Neural cell (in vitro differentiated cells): ENCODE results near the gene STX1A. TPM values are rescaled to one million over a fixed set of nuclear protein-coding genes. Genes with fewer than 3 reads are reported as not detected.

Experiments used
- H2AFZ ChIP-seq: fragments of 200-600, 300-800 bp; sonication (generic), shearing (Covaris generic); 2 replicates; pipeline ENCODE4 v1.6.0; 2014; ENCODE audit warnings: low read depth, mild to moderate bottlenecking, antibody characterized with exemption, low read length, moderate library complexity
- H3F3A ChIP-seq: fragments of 200-600 bp; shearing (Covaris generic); 2 replicates; pipeline ENCODE4 v1.6.1; 2016; ENCODE audit warnings: mild to moderate bottlenecking, moderate library complexity, mixed read lengths, antibody characterized with exemption, low read length; ENCODE audit not compliant: insufficient read depth, poor library complexity, severe bottlenecking
- H3K27ac ChIP-seq: fragments of 200-600, 300-800 bp; sonication (generic), shearing (Covaris generic); 2 replicates; pipeline ENCODE4 v1.5.1; 2014; ENCODE audit warnings: mild to moderate bottlenecking, low read length, moderate library complexity
- H3K27me3 ChIP-seq: fragments of 300-800, 200-600 bp; sonication (generic), shearing (Covaris generic); 2 replicates; pipeline ENCODE4 v1.6.0; 2014; ENCODE audit warnings: mild to moderate bottlenecking, low read depth, low read length, moderate library complexity; ENCODE audit not compliant: insufficient read depth
- H3K36me3 ChIP-seq: fragments of 300-800, 200-600 bp; sonication (generic), shearing (Covaris generic); 2 replicates; pipeline ENCODE4 v1.5.1; 2014; ENCODE audit warnings: mild to moderate bottlenecking, antibody characterized with exemption, low read length, moderate library complexity; ENCODE audit not compliant: insufficient read depth
- H3K4me2 ChIP-seq: fragments of 300-800, 200-600 bp; sonication (generic), shearing (Covaris generic); 2 replicates; pipeline ENCODE4 v1.6.0; 2014; ENCODE audit warnings: mild to moderate bottlenecking, low read length
- H3K4me3 ChIP-seq: fragments of 300-800, 200-600 bp; sonication (generic), shearing (Covaris generic); 2 replicates; pipeline ENCODE4 v1.5.1; 2014; ENCODE audit warnings: mild to moderate bottlenecking, low read length, moderate library complexity
- H3K79me2 ChIP-seq: fragments of 200-600 bp; shearing (Covaris generic); replicated peaks from 2 replicates; pipeline ENCODE4 v1.6.0; 2014; ENCODE audit warnings: mild to moderate bottlenecking, low read length, moderate library complexity; ENCODE audit not compliant: insufficient read depth
- H3K9ac ChIP-seq: fragments of 300-800, 200-600 bp; sonication (generic), shearing (Covaris generic); 2 replicates; pipeline ENCODE4 v1.6.1; 2016; ENCODE audit warnings: mild to moderate bottlenecking, low read length, mixed read lengths
- H3K9me2 ChIP-seq: fragments of 200-600 bp; shearing (Covaris generic); 2 replicates; pipeline ENCODE4 v1.6.1; 2016; ENCODE audit warnings: mild to moderate bottlenecking, low read length, mixed read lengths; ENCODE audit not compliant: insufficient read depth
- H3K9me3 ChIP-seq: fragments of 200-600, 300-800 bp; sonication (generic), shearing (Covaris generic); 2 replicates; pipeline ENCODE4 v1.6.1; 2016; ENCODE audit warnings: mild to moderate bottlenecking, mixed run types, low read length, moderate library complexity, mixed read lengths
- H4K20me1 ChIP-seq: fragments of 200-600 bp; shearing (Covaris generic); 2 replicates; pipeline ENCODE4 v1.6.1; 2016; ENCODE audit warnings: mild to moderate bottlenecking, mixed run types; ENCODE audit not compliant: insufficient read depth
- EP300 ChIP-seq: fragments of 450-650 bp; conservative IDR thresholded peaks from 2 replicates; pipeline ENCODE4 v1.6.1; 2014; ENCODE audit warnings: antibody characterized with exemption, mild to moderate bottlenecking, moderate library complexity; ENCODE audit not compliant: poor library complexity, severe bottlenecking
- EZH2 ChIP-seq: fragments of 200-600, 300-800 bp; shearing (Covaris generic), sonication (generic); IDR thresholded peaks from 2 replicates; pipeline ENCODE4 v1.6.1; 2014; ENCODE audit warnings: antibody characterized with exemption, low read length, borderline replicate concordance, mild to moderate bottlenecking; ENCODE audit not compliant: insufficient read depth, poor library complexity, severe bottlenecking
- MXI1 ChIP-seq: fragments of 450-650 bp; conservative IDR thresholded peaks from 2 replicates; pipeline ENCODE4 v1.6.1; 2014; ENCODE audit warnings: antibody characterized with exemption, mild to moderate bottlenecking; ENCODE audit not compliant: poor library complexity, severe bottlenecking
- POLR2AphosphoS5 ChIP-seq: IDR thresholded peaks from 2 replicates; pipeline ENCODE4 v1.6.1; 2012
- RAD21 ChIP-seq: fragments of 450-650 bp; conservative IDR thresholded peaks from 2 replicates; pipeline ENCODE4 v1.6.1; 2014; ENCODE audit warnings: antibody characterized with exemption, mild to moderate bottlenecking, moderate library complexity
- SMC3 ChIP-seq: fragments of 450-650 bp; conservative IDR thresholded peaks from 2 replicates; pipeline ENCODE4 v1.6.1; 2014; ENCODE audit warnings: antibody characterized with exemption, mild to moderate bottlenecking, moderate library complexity; ENCODE audit not compliant: poor library complexity
- TAF1 ChIP-seq: IDR thresholded peaks from 2 replicates; pipeline ENCODE4 v1.6.1; 2012; ENCODE audit warnings: low read depth
- polyA plus RNA-seq: library from polyadenylated mRNA; depleted of rRNA; stranded (reverse); fragments of >200 nt; gene quantifications from 2 replicates; pipeline ENCODE4 v1.2.3, GENCODE V29; 2014
- TF ChIP-seq, protein P1 (sequence below): IDR thresholded peaks from 2 replicates; pipeline ENCODE4 v1.6.1; 2012; ENCODE audit warnings: borderline replicate concordance
- TF ChIP-seq, protein P2 (sequence below): fragments of 450-650 bp; IDR thresholded peaks from 2 replicates; pipeline ENCODE4 v1.5.1; 2014; ENCODE audit warnings: antibody characterized with exemption, mild to moderate bottlenecking, moderate library complexity; ENCODE audit not compliant: poor library complexity, severe bottlenecking

Gene STX1A
- polyA plus RNA-seq, 1 donor from 2014 or later = 123 TPM

DNA sequence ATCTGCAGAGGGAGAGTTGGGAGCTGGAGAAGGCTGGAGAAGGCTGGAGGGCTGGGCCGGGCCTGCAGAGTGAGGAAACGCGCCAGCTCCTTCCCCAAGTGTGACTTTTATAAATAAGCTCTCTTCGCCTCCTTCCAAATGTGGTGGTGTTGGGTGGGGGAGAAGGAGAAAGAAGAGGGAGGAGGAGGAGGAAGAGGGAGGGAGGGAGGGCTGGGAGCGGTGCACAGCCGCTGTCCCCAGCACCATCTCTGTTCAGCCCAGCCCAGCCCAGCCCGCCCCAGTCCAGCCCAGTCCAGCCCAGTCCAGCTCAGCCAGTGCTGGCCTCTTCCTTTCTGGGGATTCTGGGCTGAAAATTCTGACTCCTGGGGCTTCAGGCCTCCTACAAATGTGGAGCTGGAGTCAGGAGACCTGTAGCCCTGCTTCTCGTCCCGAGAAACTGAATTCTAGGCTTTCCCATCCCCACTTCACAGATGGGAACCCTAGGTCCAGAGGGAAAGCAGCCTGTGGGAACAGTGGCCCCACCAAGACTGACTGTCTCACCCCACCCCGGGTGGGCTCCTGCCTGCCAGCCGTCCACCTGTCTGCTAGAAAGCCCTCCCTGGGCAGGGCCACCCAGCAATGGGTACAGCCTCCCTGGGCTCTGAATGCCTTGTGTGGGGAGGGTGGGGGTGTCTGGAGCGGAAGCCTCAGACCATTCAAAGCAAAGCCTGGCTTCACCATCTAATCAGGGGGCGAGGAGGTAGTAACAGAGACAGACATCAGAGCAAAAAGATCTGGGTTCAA, 2.3 kb downstream of the STX1A start:
- H3K36me3 ChIP-seq = no peaks in the 10 kb centered on the region
- H3K27me3 ChIP-seq = peaks cover 5% of the 10 kb centered on the region
- H4K20me1 ChIP-seq = no peaks in the 10 kb centered on the region
- H3K79me2 ChIP-seq = peaks cover 10% of the 10 kb centered on the region
- H2AFZ ChIP-seq = no peak overlapping the region
- no peak overlapping the region for H3K9ac ChIP-seq
- H3K4me3 ChIP-seq = no peak overlapping the region
- no peak for TF ChIP-seq SMC3
- TF ChIP-seq, protein P1, sequence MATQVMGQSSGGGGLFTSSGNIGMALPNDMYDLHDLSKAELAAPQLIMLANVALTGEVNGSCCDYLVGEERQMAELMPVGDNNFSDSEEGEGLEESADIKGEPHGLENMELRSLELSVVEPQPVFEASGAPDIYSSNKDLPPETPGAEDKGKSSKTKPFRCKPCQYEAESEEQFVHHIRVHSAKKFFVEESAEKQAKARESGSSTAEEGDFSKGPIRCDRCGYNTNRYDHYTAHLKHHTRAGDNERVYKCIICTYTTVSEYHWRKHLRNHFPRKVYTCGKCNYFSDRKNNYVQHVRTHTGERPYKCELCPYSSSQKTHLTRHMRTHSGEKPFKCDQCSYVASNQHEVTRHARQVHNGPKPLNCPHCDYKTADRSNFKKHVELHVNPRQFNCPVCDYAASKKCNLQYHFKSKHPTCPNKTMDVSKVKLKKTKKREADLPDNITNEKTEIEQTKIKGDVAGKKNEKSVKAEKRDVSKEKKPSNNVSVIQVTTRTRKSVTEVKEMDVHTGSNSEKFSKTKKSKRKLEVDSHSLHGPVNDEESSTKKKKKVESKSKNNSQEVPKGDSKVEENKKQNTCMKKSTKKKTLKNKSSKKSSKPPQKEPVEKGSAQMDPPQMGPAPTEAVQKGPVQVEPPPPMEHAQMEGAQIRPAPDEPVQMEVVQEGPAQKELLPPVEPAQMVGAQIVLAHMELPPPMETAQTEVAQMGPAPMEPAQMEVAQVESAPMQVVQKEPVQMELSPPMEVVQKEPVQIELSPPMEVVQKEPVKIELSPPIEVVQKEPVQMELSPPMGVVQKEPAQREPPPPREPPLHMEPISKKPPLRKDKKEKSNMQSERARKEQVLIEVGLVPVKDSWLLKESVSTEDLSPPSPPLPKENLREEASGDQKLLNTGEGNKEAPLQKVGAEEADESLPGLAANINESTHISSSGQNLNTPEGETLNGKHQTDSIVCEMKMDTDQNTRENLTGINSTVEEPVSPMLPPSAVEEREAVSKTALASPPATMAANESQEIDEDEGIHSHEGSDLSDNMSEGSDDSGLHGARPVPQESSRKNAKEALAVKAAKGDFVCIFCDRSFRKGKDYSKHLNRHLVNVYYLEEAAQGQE = no peak
- TF ChIP-seq EZH2 = no peak
- TF ChIP-seq, protein P2, sequence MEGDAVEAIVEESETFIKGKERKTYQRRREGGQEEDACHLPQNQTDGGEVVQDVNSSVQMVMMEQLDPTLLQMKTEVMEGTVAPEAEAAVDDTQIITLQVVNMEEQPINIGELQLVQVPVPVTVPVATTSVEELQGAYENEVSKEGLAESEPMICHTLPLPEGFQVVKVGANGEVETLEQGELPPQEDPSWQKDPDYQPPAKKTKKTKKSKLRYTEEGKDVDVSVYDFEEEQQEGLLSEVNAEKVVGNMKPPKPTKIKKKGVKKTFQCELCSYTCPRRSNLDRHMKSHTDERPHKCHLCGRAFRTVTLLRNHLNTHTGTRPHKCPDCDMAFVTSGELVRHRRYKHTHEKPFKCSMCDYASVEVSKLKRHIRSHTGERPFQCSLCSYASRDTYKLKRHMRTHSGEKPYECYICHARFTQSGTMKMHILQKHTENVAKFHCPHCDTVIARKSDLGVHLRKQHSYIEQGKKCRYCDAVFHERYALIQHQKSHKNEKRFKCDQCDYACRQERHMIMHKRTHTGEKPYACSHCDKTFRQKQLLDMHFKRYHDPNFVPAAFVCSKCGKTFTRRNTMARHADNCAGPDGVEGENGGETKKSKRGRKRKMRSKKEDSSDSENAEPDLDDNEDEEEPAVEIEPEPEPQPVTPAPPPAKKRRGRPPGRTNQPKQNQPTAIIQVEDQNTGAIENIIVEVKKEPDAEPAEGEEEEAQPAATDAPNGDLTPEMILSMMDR = no peak
- no peak for TF ChIP-seq EP300
- no peak for TF ChIP-seq MXI1
- TF ChIP-seq POLR2AphosphoS5 = no peak
- no peak for TF ChIP-seq TAF1
- no peak for TF ChIP-seq RAD21
- H3F3A ChIP-seq = no peaks in the 10 kb centered on the region
- H3K9me3 ChIP-seq = no peaks in the 10 kb centered on the region
- no peak overlapping the region for H3K27ac ChIP-seq
- H3K9me2 ChIP-seq = no peaks in the 10 kb centered on the region
- H3K4me2 ChIP-seq = no peak overlapping the region

DNA sequence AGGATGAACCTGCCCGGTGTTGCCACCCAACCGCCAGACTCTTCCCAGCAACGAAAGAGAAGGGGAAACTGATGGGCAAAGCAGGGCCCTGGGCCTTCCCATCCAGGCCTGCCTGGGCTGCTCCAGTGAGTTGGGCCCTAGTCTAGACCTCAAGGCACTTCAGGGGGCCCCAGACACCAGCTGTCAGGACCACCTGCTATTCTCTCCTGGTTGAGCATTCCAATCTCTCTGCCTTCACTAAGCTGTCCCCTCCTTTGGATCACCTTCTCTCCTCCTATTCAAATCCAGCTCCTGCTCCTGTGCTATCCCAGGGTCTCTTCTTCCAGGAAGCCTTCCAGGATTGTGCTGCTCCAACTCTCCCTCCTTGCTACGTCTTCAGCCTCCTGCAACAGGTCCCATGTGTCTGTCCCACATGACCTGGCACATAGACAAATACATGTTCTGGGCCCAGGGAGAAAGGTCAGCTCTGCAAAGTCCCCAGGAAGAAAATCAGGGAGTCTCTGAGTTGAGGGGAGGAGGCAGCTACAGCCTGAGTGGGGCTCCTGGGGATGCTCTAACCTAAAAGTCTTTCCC, 3.1 kb downstream of the STX1A start:
- no peak overlapping the region for H2AFZ ChIP-seq
- H3K79me2 ChIP-seq = peaks cover 10% of the 10 kb centered on the region
- H3K27ac ChIP-seq = no peak overlapping the region
- H3K36me3 ChIP-seq = no peaks in the 10 kb centered on the region
- no peak for TF ChIP-seq SMC3
- no peaks in the 10 kb centered on the region for H3F3A ChIP-seq
- H3K4me3 ChIP-seq = no peak overlapping the region
- H3K9me3 ChIP-seq = no peaks in the 10 kb centered on the region
- no peaks in the 10 kb centered on the region for H4K20me1 ChIP-seq
- H3K9ac ChIP-seq = no peak overlapping the region
- H3K9me2 ChIP-seq = no peaks in the 10 kb centered on the region
- no peak overlapping the region for H3K4me2 ChIP-seq
- peaks cover 5% of the 10 kb centered on the region for H3K27me3 ChIP-seq
